Measurements from ENCODE around the gene ATP8B2. TPM values are rescaled to one million over a fixed set of nuclear protein-coding genes. Genes with fewer than 3 reads are reported as not detected.

Gene ATP8B2
- total and polyA plus RNA-seq, 10 of the 15 experiments (the other 5 are each of a cell fraction or from before 2014, with no cell fraction given): 0.44 to 61.8 (median 15.0) TPM

- Histone ChIP-seq H3K9ac (ENCODE audit: control insufficient read depth, insufficient read depth, low read length) (no peak overlapping the region), H3K4me3 (no peak overlapping the region), H3K36me3 (ENCODE audit: control insufficient read depth in 2 of 2, insufficient read depth in 2 of 2, low read length in 1 of 2) (no peaks in the 10 kb centered on the region; a peak in 1 of 4 replicates), H3K27me3 (replicated peaks in 1 of 2; ENCODE audit: control insufficient read depth in 2 of 2, insufficient read depth in 2 of 2, low read length in 1 of 2) (peaks cover 0 to 5% of the 10 kb centered on the region in 2 experiments; a peak in 2 of 4 replicates), H3K4me1 (ENCODE audit: control insufficient read depth, insufficient read depth, low read length) (peaks cover 10% of the 10 kb centered on the region), H3K27ac (ENCODE audit: control insufficient read depth, insufficient read depth) (no peak overlapping the region), H2AFZ (ENCODE audit: control insufficient read depth, low read depth, low read length) (no peak overlapping the region), H3K79me2 (ENCODE audit: control insufficient read depth, insufficient read depth, low read length) (no peaks in the 10 kb centered on the region), H4K20me1 (ENCODE audit: control insufficient read depth, insufficient read depth) (no peaks in the 10 kb centered on the region), H3K9me3 (replicated peaks; ENCODE audit: control insufficient read depth, insufficient read depth, low read length) (no peaks in the 10 kb centered on the region), H3K4me2 (ENCODE audit: control insufficient read depth, insufficient read depth) (no peak overlapping the region)
- in situ Hi-C loops (cut with MboI) (no loop called here), intact Hi-C loops (cut with micrococcal nuclease; ENCODE audit: unreplicated experiment) (loop anchor here (5.0 kb wide), 1 partner anchor 115 kb away; no protein-coding TSS in a partner anchor)
- RAD21 ChIA-PET (ENCODE audit: unreplicated experiment): interaction anchor here (0.8 to 3.3 kb wide), 10 partner anchors 17 to 194 kb away, joined by 3 to 18 read pairs (median 6); no protein-coding TSS in a partner anchor
- DNase-seq (ENCODE audit: low read depth, low spot score) (no peak), FAIRE-seq (no peak), ATAC-seq (no peak)
- CTCF ChIA-PET: interaction anchor here (1.0 to 12.1 kb wide), 8 partner anchors 16 to 128 kb away, joined by 3 to 94 read pairs (median 6); no protein-coding TSS in a partner anchor
- TF ChIP-seq CBFB (IDR thresholded peaks at IDR 0.05; ENCODE audit: low read depth) (no peak), ATF7 (IDR thresholded peaks at IDR 0.05; ENCODE audit: low read depth) (no peak), IKZF2 (IDR thresholded peaks at IDR 0.05) (no peak), CTCF (IDR thresholded peaks at IDR 0.05 in 2 of 3, conservative IDR thresholded peaks at IDR 0.05 in 1 of 3; ENCODE audit: control insufficient read depth in 2 of 3, extremely low read depth in 1 of 3, insufficient read depth in 1 of 3, low read depth in 3 of 3, low read length in 3 of 3) (no peak), MEF2B (IDR thresholded peaks at IDR 0.05; ENCODE audit: partially characterized antibody, poor library complexity, severe bottlenecking) (no peak), SIX5 (IDR thresholded peaks at IDR 0.05; ENCODE audit: low read depth, low read length, severe bottlenecking) (no peak), ETV6 (conservative IDR thresholded peaks at IDR 0.05 in 1 of 2, IDR thresholded peaks at IDR 0.05 in 1 of 2; ENCODE audit: borderline replicate concordance in 1 of 2, low read depth in 1 of 2) (no peak), CBX3 (IDR thresholded peaks at IDR 0.05; ENCODE audit: borderline replicate concordance, low read depth) (no peak), NFIC (IDR thresholded peaks at IDR 0.05; ENCODE audit: low read depth, low read length) (no peak), SRF (IDR thresholded peaks at IDR 0.05; ENCODE audit: low read depth in 2 of 2, low read length in 2 of 2) (no peak), NFYA (IDR thresholded peaks at IDR 0.05; ENCODE audit: borderline replicate concordance, low read depth, low read length) (no peak)
- POLR2A ChIA-PET: no interaction called here
- no TSS peak for BruUV-seq (replicated peaks)
- 18% methylated on average over 9 of the region's 9 CpGs for WGBS (ENCODE audit: insufficient coverage, insufficient replicate concordance, low lambda C conversion rate, missing lambda C conversion rate)
- SMC1A ChIA-PET (ENCODE audit: uncharacterized antibody, unreplicated experiment): interaction anchor here (0.5 to 3.1 kb wide), 7 partner anchors 9 to 510 kb away, joined by 3 to 14 read pairs (median 8); partner anchors contain the start of gene IL6R
Measured at GRCh38 chr1:154352245-154352580, 26.9 kb downstream of the ATP8B2 start.
